ENCODE measurements around the gene LEO1.

- TF ChIP-seq CTCF (conservative IDR thresholded peaks at IDR 0.05; ENCODE audit: low read length), result no peak
- no peak for TF ChIP-seq EZH2phosphoT487 (IDR thresholded peaks at IDR 0.05; ENCODE audit: borderline replicate concordance)
Measured at GRCh38 chr15:51938286-51938685, 33.3 kb downstream of the LEO1 start.

Measured in Loucy (cell line).